GM12878 (cell line): ENCODE measurements around the gene P4HA2. TPM values are rescaled to one million over a fixed set of nuclear protein-coding genes. Genes with fewer than 3 reads are reported as not detected.

Experiments used
- ATF2 ChIP-seq: IDR thresholded peaks from 2 replicates; pipeline ENCODE4 v1.6.1; 2012; ENCODE audit warnings: low read length, inconsistent platforms
- BCLAF1 ChIP-seq: fragments of 450-650 bp; IDR thresholded peaks from 2 replicates; pipeline ENCODE4 v1.6.1; 2017; ENCODE audit warnings: antibody characterized with exemption, mild to moderate bottlenecking, moderate library complexity
- CTCF ChIP-seq, 3 experiments: IDR thresholded peaks in 2 of 3; conservative IDR thresholded peaks in 1 of 3; 2 replicates each; pipeline ENCODE4 v1.5.1; 2011; ENCODE audit warnings: low read depth in 3 of 3, low read length in 3 of 3, mild to moderate bottlenecking in 3 of 3, control low read depth in 2 of 3, moderate library complexity in 2 of 3, inconsistent platforms in 1 of 3, mixed read lengths in 1 of 3; ENCODE audit not compliant: control insufficient read depth in 2 of 3, insufficient read depth in 1 of 3; ENCODE audit errors: extremely low read depth in 1 of 3
- IKZF1 ChIP-seq: fragments of 450-650 bp; conservative IDR thresholded peaks from 2 replicates; pipeline ENCODE4 v1.6.1; 2017; ENCODE audit warnings: antibody characterized with exemption, mild to moderate bottlenecking
- KDM1A ChIP-seq: fragments of 200-600 bp; sonication (generic); IDR thresholded peaks from 2 replicates; pipeline ENCODE4 v1.6.1; 2016; ENCODE audit warnings: borderline replicate concordance
- PBX3 ChIP-seq: IDR thresholded peaks from 2 replicates; pipeline ENCODE4 v1.6.1; 2011; ENCODE audit warnings: mild to moderate bottlenecking, low read depth, low read length, moderate library complexity; ENCODE audit not compliant: insufficient replicate concordance
- RAD51 ChIP-seq: fragments of 450-650 bp; IDR thresholded peaks from 2 replicates; pipeline ENCODE4 v1.6.1; 2016; ENCODE audit warnings: moderate library complexity, mild to moderate bottlenecking, inconsistent platforms
- SRF ChIP-seq, 2 experiments: IDR thresholded peaks; 2 replicates each; pipeline ENCODE4 v1.6.1; 2011; ENCODE audit warnings: low read depth in 2 of 2, low read length in 2 of 2, mild to moderate bottlenecking in 1 of 2, moderate library complexity in 1 of 2
- YBX1 ChIP-seq: fragments of 450-650 bp; IDR thresholded peaks from 2 replicates; pipeline ENCODE4 v1.6.1; 2016; ENCODE audit warnings: antibody characterized with exemption
- ZBTB4 ChIP-seq: fragments of 450-650 bp; formaldehyde crosslinking; IDR thresholded peaks from 2 replicates; pipeline ENCODE4 v1.4.0; 2022; ENCODE audit warnings: mild to moderate bottlenecking, moderate library complexity
- ZNF384 ChIP-seq: IDR thresholded peaks from 2 replicates; pipeline ENCODE4 v1.6.1; 2012; ENCODE audit warnings: low read depth, mild to moderate bottlenecking, low read length, improper control_type of control experiment, borderline replicate concordance
- polyA plus RNA-seq, 11 experiments: library from polyadenylated mRNA; depleted of rRNA in 4 of 11; unstranded in 6 of 11; stranded (reverse) in 5 of 11; fragments of >200 nt; fragmentation: Nextera tagmentation in 4 of 11; fragmentation: Illumina TruSeq in 1 of 11; extraction: Ambion mirVana in 4 of 11; extraction: Trizol in 1 of 11; gene quantifications; 1 replicate in 1 of 11; 2 replicates in 10 of 11; pipeline versions ENCODE4 v1.2.1 to v1.2.3, GENCODE V29; 2011 to 2016; ENCODE audit warnings: inconsistent platforms in 2 of 11, missing spikeins in 2 of 11, low read depth in 1 of 11
- total RNA-seq, 4 experiments: library from RNA; depleted of rRNA in 3 of 4; stranded (reverse); fragments of >200 nt in 3 of 4; fragmentation: Illumina TruSeq in 1 of 4; extraction: Trizol in 1 of 4; gene quantifications; 2 replicates each; pipeline versions ENCODE4 v1.2.1 to v1.2.3, GENCODE V29; 2013 to 2021

Gene P4HA2
- total and polyA plus RNA-seq, 10 of the 15 experiments (the other 5 are each of a cell fraction or from before 2014, with no cell fraction given) = 4.7 to 10.9 (median 7.5) TPM

GRCh38 chr5:132268769-132269551 is 41.3 kb upstream of the P4HA2 start (continued):
- TF ChIP-seq ZBTB4 (CRISPR knock-in tag) = no peak
- TF ChIP-seq PBX3 = no peak
- TF ChIP-seq RAD51 = no peak
- TF ChIP-seq KDM1A = no peak
- peak; percentile 65 for TF ChIP-seq IKZF1
- no peak for TF ChIP-seq BCLAF1
- TF ChIP-seq SRF (IDR thresholded peaks at IDR 0.05; ENCODE audit: low read depth in 2 of 2, low read length in 2 of 2) = no peak
- no peak for TF ChIP-seq ZNF384
- no peak for TF ChIP-seq CTCF (IDR thresholded peaks at IDR 0.05 in 2 of 3, conservative IDR thresholded peaks at IDR 0.05 in 1 of 3; ENCODE audit: control insufficient read depth in 2 of 3, extremely low read depth in 1 of 3, insufficient read depth in 1 of 3, low read depth in 3 of 3, low read length in 3 of 3)
- TF ChIP-seq ATF2 = no peak
- no peak for TF ChIP-seq YBX1
